ENCODE data around the gene CASD1. TPM values are rescaled to one million over a fixed set of nuclear protein-coding genes. Genes with fewer than 3 reads are reported as not detected.
A peak's percentile ranks its signal among the peaks of the same experiment; 100 is the strongest.

Gene CASD1
- total RNA-seq, 2 donors from 2014 or later = 10.5 to 17.1 TPM

DNA sequence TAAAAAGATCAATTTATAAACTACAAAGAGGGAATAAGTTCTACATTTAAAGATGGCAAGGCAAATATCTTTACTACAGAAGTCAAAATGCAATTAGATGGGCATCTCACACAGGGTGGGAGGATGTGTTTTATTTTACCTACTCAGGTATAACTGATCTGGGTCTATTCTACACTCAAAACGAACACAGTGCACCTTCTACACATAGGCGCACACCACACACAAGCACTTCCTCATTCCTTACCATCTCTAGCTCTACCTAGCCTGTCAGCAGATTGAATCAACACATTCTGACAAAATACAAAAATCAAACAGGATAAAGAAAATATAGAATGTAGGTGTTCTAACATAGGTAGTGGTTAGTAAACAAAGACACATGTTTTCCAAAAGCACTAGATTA lies 81.6 kb downstream of the CASD1 start:
- no peaks in the 10 kb centered on the region for H3K27me3 ChIP-seq
- intact Hi-C loops (cut with DNase I) = no loop called here
- no peaks in the 10 kb centered on the region for H3K36me3 ChIP-seq (replicated peaks in 1 of 2; ENCODE audit: insufficient read depth in 1 of 2, low read depth in 2 of 2)
- no peak for TF ChIP-seq CTCF (IDR thresholded peaks at IDR 0.05)
- TF ChIP-seq POLR2A (IDR thresholded peaks at IDR 0.05) = no peak
- no peaks in the 10 kb centered on the region for H3K9me3 ChIP-seq
- no peak overlapping the region for H3K27ac ChIP-seq
- DNase-seq (peak in 1 of 4 donors; percentile 2), ATAC-seq (peak; percentile 38)
- no peak overlapping the region for H3K4me3 ChIP-seq
- WGBS, 2 donors = 36 to 43% methylated on average over 2 of the region's 2 CpGs
- peaks cover 17% of the 10 kb centered on the region for H3K4me1 ChIP-seq

DNA sequence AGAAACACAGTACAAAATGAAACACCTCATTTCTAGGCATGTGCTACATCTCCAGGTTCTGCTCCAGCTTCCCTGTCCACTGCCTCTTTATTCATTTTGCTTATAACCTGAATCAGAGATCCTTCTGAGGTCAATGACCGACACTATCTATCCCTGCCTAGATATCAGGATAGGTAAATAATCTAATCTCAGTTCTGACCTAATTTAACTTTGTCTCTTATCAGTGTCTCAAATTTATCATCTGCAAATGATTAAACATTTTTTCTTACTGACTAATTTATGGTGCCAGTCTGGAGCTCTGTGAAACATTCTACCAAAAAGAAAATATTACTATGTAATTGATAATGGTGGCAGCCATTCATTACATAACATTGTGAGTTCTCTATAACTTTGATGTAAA lies 85.3 kb downstream of the CASD1 start:
- Histone ChIP-seq H3K27me3 (no peaks in the 10 kb centered on the region), H3K9me3 (no peaks in the 10 kb centered on the region), H3K4me3 (no peak overlapping the region), H3K27ac (peak overlapping the region in 1 of 4 donors; percentile 1), H3K36me3 (replicated peaks in 1 of 2; ENCODE audit: insufficient read depth in 1 of 2, low read depth in 2 of 2) (no peaks in the 10 kb centered on the region), H3K4me1 (peaks cover 17% of the 10 kb centered on the region)
- intact Hi-C loops (cut with DNase I) = no loop called here
- TF ChIP-seq CTCF (IDR thresholded peaks at IDR 0.05) = no peak
- TF ChIP-seq POLR2A (IDR thresholded peaks at IDR 0.05) = no peak
- peak; percentile 85 for ATAC-seq
- 15 to 16% methylated on average over 1 of the region's 1 CpG for WGBS, 2 donors
- peak in 1 of 4 donors; percentile 5 for DNase-seq

- Histone ChIP-seq H3K4me1 (peaks cover 17% of the 10 kb centered on the region), H3K36me3 (replicated peaks in 1 of 2; ENCODE audit: insufficient read depth in 1 of 2, low read depth in 2 of 2) (no peaks in the 10 kb centered on the region), H3K27ac (no peak overlapping the region), H3K4me3 (no peak overlapping the region), H3K27me3 (no peaks in the 10 kb centered on the region), H3K9me3 (no peaks in the 10 kb centered on the region)
- DNase-seq (no peak), ATAC-seq (no peak)
- intact Hi-C loops (cut with DNase I) = no loop called here
- 76 to 81% methylated on average over 4 of the region's 4 CpGs for WGBS, 2 donors
- TF ChIP-seq CTCF (IDR thresholded peaks at IDR 0.05) = no peak
- no peak for TF ChIP-seq POLR2A (IDR thresholded peaks at IDR 0.05)
Measured at GRCh38 chr7:94595717-94596116, 86.1 kb downstream of the CASD1 start.

GRCh38 chr7:94600267-94600666 lies 90.7 kb downstream of the CASD1 start:
- WGBS, 2 donors = 86 to 92% methylated on average over 3 of the region's 3 CpGs
- Histone ChIP-seq H3K27ac (no peak overlapping the region), H3K27me3 (no peaks in the 10 kb centered on the region), H3K4me3 (no peak overlapping the region), H3K4me1 (peaks cover 5% of the 10 kb centered on the region), H3K9me3 (no peaks in the 10 kb centered on the region), H3K36me3 (replicated peaks in 1 of 2; ENCODE audit: insufficient read depth in 1 of 2, low read depth in 2 of 2) (no peaks in the 10 kb centered on the region)
- TF ChIP-seq CTCF (IDR thresholded peaks at IDR 0.05) = no peak
- no peak for TF ChIP-seq POLR2A (IDR thresholded peaks at IDR 0.05)
- intact Hi-C loops (cut with DNase I) = no loop called here
- DNase-seq = no peak
- ATAC-seq = no peak

DNA sequence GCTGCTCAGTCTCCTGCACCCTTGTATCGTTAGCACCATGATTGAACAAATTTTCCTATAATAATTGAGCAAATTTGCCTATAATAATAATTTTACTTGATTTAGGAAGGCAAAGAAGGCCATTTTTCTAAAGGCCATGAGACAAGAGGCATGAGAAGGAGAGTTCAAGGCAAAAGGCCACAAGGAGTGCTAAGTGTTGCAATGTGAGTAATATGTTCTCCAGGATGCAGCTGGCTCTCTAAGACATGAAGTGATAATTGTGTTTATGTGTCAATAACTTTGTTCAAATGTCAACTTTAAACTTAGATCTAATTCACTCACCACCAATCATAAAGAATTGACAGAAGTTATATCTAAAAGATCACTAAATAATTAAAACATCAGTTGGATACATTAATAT lies 92.6 kb downstream of the CASD1 start:
- Histone ChIP-seq H3K4me3 (no peak overlapping the region), H3K4me1 (no peaks in the 10 kb centered on the region), H3K9me3 (peaks cover 0 to 10% (median 0%) of the 10 kb centered on the region in 3 donors), H3K27ac (no peak overlapping the region), H3K27me3 (no peaks in the 10 kb centered on the region), H3K36me3 (replicated peaks in 1 of 2; ENCODE audit: insufficient read depth in 1 of 2, low read depth in 2 of 2) (no peaks in the 10 kb centered on the region)
- WGBS, 2 donors = 92% methylated on average over 1 of the region's 1 CpG
- TF ChIP-seq CTCF (IDR thresholded peaks at IDR 0.05) = no peak
- no peak for TF ChIP-seq POLR2A (IDR thresholded peaks at IDR 0.05)
- DNase-seq (no peak), ATAC-seq (no peak)
- intact Hi-C loops (cut with DNase I) = no loop called here

Measured in body of pancreas (tissue), 4 donors.